ENCODE measurements around the gene NELFB.

NELFB gene

GRCh38 chr9:137317021-137317717 lies 62.0 kb downstream of the NELFB start:
- no peak for DNase-seq

- no peak for DNase-seq
Measured at GRCh38 chr9:137317718-137318511, 62.8 kb downstream of the NELFB start.

DNA sequence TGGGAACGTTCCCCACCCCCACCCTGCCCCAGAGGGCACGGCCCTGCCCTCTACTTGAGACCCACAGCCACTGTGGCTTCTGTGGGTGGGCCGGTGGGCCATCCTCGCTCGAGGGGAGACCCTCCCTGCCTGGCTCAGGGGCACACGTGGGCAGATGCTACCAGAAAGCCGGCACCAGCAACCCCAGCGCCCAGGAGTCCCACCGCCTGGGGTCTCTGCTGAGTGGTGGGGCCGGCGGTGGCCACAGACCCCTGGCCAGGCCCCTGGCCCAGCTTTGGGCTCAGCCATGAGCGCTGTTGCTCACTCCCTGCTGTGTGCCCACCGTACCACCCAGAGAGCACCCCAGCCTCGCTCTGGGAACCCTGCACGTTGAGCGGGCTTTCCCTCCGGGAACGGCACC lies 63.5 kb downstream of the NELFB start:
- no peak for DNase-seq

- DNase-seq: no peak
Measured at GRCh38 chr9:137319011-137319738, 64.0 kb downstream of the NELFB start.

DNA sequence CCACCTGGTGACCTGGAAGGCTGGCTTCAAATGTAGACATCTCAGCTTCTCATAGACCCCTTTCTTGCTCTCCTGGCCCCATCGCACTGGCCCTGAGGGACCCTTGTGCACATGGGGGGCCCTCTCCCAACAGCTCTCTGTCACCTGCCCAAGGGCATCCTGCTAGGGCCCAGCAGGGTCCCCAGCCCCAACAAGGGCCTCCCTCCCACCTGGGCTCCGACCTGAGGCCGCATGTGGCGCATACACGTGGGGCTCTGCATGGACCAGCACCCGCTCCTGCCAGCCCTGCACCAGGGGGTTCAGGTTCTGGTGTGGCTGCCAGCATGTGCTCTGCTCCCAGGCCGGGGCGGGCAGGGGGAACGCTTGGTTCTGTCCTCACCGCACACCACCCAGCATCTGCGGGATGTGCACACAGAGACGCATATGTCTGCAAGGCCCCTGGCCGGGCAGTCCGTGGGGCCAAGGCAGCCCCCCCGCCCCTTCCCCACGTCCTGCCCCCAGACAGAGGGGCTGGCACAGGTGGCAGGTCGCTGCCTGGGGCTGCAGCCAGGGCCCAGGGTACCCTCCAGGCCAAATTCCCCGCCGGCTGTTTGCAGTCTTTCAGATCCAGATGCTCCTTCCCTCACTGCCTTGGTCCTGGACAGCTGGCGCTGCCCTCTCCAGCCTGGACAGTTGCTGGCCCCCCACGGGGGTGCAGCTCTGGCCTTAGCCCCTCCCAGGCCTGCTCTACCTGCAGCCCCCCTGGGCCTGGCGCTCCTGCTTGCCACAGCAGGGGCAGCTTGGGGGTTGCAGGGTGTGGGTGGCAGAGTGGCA lies 64.8 kb downstream of the NELFB start:
- no peak for DNase-seq

DNA sequence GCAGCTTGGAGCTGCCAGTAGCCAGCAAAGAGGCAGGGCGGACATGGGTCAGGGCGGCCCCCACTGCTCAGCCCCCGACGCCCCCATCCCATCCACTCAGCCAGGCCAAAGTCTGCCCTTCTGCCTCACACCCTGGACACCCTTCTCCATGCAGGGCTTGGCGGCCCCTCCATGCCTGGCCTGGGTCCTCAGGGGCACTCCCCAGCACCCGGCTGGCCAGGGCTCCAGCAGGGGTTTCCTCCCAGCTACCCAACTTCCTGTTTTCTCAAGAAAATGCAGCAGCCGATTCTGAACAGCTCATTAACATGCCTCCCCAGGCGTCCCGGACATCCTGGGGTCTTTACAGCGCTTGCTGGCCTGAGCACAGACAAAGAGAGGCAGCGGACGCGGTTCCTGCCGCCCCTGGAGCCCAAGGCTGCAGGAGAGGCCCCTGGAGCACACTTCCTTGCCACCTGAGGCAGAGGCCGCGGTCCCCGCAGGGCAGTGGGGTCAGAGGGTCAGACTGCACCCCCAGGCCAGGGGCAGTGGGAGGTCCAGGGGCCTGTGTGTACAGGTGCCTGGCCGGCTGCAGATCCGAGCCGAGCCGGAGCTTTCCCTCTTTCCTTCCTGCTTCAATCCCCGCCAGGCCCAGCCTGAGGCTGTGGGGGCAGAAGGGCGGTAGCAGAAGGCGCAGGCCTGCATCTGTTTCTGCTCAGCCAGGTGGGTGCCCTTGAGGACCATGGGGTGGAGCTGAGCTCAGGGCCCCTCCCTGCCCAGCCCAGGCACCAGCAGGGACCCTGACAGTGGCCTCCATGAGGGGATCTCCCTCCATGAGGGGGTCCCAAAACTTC lies 65.6 kb downstream of the NELFB start:
- DNase-seq: peak; percentile 54

DNA sequence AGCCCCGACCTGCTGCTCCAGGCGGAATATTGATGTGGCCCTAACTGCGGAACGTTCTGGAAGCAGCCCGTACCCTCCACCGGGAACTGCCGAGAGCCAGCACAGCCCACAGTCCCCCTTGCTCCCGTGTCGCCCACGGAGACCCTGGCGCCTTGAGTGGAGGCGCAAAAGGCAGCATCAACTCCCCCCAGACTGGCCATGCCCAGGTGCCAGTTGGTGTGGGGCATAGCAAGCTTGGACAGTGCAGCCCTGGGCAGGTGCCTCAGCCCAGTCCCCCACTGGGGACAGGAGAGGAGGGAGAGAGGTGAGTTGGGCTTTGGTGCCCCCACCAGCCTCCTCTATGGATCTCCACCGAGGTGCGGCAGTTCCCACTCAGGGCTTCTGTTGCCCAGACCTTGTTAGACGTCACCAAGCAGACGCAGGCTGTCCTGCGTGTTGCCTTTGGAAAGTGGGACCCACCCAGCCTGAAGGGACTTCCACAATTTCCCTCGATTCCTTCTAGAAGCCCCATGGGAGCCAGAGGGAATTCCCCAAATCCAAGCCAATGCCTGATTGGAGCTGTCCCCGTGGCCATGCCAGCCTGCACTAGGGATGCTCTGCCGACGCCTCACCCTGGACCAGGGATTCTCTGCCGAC lies 66.7 kb downstream of the NELFB start:
- DNase-seq: no peak
